ENCODE data around the gene JAM3. TPM values are rescaled to one million over a fixed set of nuclear protein-coding genes. Genes with fewer than 3 reads are reported as not detected.

The JAM3 gene
- polyA plus RNA-seq, 1 donor from 2014 or later, result 46.1 TPM

DNA sequence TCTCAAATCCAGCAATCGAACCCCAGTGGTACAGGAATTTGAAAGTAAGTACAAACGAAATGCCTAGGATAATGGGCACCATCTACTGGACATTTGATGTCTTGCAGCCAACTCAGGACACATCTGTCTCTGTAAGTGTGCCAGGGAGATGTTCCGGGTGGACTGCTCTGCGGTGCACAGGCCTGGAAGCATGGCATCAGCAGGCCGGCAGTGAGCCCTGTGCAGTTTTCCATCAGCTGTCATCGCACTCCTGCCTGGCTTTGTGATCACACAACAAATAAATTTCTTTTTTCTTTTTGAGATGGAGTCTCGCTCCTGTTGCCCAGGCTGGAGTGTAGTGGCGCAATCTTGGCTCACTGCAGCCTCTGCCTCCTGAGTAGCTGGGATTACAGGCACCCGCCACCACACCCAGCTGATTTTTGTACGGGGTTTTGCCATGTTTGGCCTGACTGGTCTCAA, 71.0 kb downstream of the JAM3 start:
- Histone ChIP-seq H3K27me3 (ENCODE audit: insufficient read depth, low read depth, low read length) (no peaks in the 10 kb centered on the region), H2AFZ (ENCODE audit: low read depth, low read length) (no peak overlapping the region), H3K4me2 (ENCODE audit: low read length) (no peak overlapping the region), H3K27ac (ENCODE audit: low read length) (no peak overlapping the region), H3K4me3 (ENCODE audit: low read length) (no peak overlapping the region), H3K36me3 (ENCODE audit: insufficient read depth, low read length) (peaks cover 3% of the 10 kb centered on the region), H3K9me3 (ENCODE audit: low read length) (no peaks in the 10 kb centered on the region), H3K9ac (ENCODE audit: low read length) (no peak overlapping the region), H3K9me2 (ENCODE audit: insufficient read depth, low read length) (no peaks in the 10 kb centered on the region), H3F3A (ENCODE audit: insufficient read depth, low read length, poor library complexity, severe bottlenecking) (no peaks in the 10 kb centered on the region), H3K79me2 (replicated peaks; ENCODE audit: insufficient read depth, low read length) (peaks cover 16% of the 10 kb centered on the region), H4K20me1 (ENCODE audit: insufficient read depth) (no peaks in the 10 kb centered on the region)
- TF ChIP-seq MXI1 (conservative IDR thresholded peaks at IDR 0.05; ENCODE audit: poor library complexity, severe bottlenecking) (peak; percentile 11), EP300 (conservative IDR thresholded peaks at IDR 0.05; ENCODE audit: poor library complexity, severe bottlenecking) (no peak), TAF1 (IDR thresholded peaks at IDR 0.05; ENCODE audit: low read depth) (no peak), POLR2AphosphoS5 (IDR thresholded peaks at IDR 0.05) (no peak), SMC3 (conservative IDR thresholded peaks at IDR 0.05; ENCODE audit: poor library complexity) (peak; percentile 90), RAD21 (conservative IDR thresholded peaks at IDR 0.05) (peak; percentile 85)
- TF ChIP-seq, protein P1, sequence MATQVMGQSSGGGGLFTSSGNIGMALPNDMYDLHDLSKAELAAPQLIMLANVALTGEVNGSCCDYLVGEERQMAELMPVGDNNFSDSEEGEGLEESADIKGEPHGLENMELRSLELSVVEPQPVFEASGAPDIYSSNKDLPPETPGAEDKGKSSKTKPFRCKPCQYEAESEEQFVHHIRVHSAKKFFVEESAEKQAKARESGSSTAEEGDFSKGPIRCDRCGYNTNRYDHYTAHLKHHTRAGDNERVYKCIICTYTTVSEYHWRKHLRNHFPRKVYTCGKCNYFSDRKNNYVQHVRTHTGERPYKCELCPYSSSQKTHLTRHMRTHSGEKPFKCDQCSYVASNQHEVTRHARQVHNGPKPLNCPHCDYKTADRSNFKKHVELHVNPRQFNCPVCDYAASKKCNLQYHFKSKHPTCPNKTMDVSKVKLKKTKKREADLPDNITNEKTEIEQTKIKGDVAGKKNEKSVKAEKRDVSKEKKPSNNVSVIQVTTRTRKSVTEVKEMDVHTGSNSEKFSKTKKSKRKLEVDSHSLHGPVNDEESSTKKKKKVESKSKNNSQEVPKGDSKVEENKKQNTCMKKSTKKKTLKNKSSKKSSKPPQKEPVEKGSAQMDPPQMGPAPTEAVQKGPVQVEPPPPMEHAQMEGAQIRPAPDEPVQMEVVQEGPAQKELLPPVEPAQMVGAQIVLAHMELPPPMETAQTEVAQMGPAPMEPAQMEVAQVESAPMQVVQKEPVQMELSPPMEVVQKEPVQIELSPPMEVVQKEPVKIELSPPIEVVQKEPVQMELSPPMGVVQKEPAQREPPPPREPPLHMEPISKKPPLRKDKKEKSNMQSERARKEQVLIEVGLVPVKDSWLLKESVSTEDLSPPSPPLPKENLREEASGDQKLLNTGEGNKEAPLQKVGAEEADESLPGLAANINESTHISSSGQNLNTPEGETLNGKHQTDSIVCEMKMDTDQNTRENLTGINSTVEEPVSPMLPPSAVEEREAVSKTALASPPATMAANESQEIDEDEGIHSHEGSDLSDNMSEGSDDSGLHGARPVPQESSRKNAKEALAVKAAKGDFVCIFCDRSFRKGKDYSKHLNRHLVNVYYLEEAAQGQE (IDR thresholded peaks at IDR 0.05; ENCODE audit: borderline replicate concordance), result no peak
- TF ChIP-seq, protein P2, sequence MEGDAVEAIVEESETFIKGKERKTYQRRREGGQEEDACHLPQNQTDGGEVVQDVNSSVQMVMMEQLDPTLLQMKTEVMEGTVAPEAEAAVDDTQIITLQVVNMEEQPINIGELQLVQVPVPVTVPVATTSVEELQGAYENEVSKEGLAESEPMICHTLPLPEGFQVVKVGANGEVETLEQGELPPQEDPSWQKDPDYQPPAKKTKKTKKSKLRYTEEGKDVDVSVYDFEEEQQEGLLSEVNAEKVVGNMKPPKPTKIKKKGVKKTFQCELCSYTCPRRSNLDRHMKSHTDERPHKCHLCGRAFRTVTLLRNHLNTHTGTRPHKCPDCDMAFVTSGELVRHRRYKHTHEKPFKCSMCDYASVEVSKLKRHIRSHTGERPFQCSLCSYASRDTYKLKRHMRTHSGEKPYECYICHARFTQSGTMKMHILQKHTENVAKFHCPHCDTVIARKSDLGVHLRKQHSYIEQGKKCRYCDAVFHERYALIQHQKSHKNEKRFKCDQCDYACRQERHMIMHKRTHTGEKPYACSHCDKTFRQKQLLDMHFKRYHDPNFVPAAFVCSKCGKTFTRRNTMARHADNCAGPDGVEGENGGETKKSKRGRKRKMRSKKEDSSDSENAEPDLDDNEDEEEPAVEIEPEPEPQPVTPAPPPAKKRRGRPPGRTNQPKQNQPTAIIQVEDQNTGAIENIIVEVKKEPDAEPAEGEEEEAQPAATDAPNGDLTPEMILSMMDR (IDR thresholded peaks at IDR 0.05; ENCODE audit: poor library complexity, severe bottlenecking), result peak; percentile 84

DNA sequence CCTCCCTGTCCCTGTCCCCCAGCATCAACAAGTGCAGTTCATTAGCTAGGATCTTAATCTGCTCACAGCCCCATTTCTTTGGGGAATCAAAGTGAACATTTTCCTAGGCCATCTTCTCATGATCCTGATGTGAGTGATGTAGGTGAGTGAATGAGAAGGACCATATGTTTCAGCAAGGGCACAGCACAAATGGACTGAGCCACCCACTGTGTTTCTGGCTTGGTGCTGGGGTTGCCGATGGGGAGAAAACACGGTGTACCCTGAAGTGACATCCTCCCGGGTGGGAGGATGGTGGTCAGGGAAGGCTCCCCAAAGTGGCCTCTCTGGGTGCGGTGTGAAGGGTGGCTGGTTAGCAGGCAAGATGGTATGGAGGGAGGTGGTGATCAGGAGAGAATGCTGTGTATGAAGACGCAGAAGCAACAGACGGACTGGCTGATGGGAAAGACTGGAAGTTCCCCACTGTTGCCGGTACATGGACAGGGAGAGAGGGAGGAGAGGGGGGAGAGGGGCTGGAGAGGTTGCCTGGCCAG, 72.2 kb downstream of the JAM3 start:
- H3K36me3 ChIP-seq (ENCODE audit: insufficient read depth, low read length), result peaks cover 6% of the 10 kb centered on the region
- H3K4me2 ChIP-seq (ENCODE audit: low read length), result no peak overlapping the region
- no peaks in the 10 kb centered on the region for H3K9me3 ChIP-seq (ENCODE audit: low read length)
- no peak overlapping the region for H2AFZ ChIP-seq (ENCODE audit: low read depth, low read length)
- H3K27me3 ChIP-seq (ENCODE audit: insufficient read depth, low read depth, low read length), result no peaks in the 10 kb centered on the region
- TF ChIP-seq SMC3 (conservative IDR thresholded peaks at IDR 0.05; ENCODE audit: poor library complexity) (no peak), EZH2 (IDR thresholded peaks at IDR 0.05; ENCODE audit: borderline replicate concordance, insufficient read depth, low read length, poor library complexity, severe bottlenecking) (no peak)
- TF ChIP-seq, protein P2 (IDR thresholded peaks at IDR 0.05; ENCODE audit: poor library complexity, severe bottlenecking), result no peak
- H3K79me2 ChIP-seq (replicated peaks; ENCODE audit: insufficient read depth, low read length), result peaks cover 5% of the 10 kb centered on the region
- no peak overlapping the region for H3K9ac ChIP-seq (ENCODE audit: low read length)
- no peaks in the 10 kb centered on the region for H3K9me2 ChIP-seq (ENCODE audit: insufficient read depth, low read length)
- H3K4me3 ChIP-seq (ENCODE audit: low read length), result no peak overlapping the region
- no peak overlapping the region for H3K27ac ChIP-seq (ENCODE audit: low read length)
- no peaks in the 10 kb centered on the region for H4K20me1 ChIP-seq (ENCODE audit: insufficient read depth)
- no peaks in the 10 kb centered on the region for H3F3A ChIP-seq (ENCODE audit: insufficient read depth, low read length, poor library complexity, severe bottlenecking)
